Stimulated activated naive CD8-positive, alpha-beta T cell treated with anti-CD3 and anti-CD28 coated beads, Interleukin-15, Interleukin-2, amounts not matched to agents 100 U/mL and 50 U/mL, for 24 hours (primary cell): ENCODE results near the gene EYS.
"Not testable (repeated sequence)": the region's sequence is repeated elsewhere in the genome, so short reads cannot be mapped to it uniquely, and the experiment has no call there.

Source experiments
- ATAC-seq: fragments of 150-1000 bp; cut with Tn5 transposase; one replicate; pipeline ENCODE4 v1.10.0; 2021
- DNase-seq: peaks from one replicate; pipeline ENCODE4 v3.0.0; 2021

The EYS gene

DNA sequence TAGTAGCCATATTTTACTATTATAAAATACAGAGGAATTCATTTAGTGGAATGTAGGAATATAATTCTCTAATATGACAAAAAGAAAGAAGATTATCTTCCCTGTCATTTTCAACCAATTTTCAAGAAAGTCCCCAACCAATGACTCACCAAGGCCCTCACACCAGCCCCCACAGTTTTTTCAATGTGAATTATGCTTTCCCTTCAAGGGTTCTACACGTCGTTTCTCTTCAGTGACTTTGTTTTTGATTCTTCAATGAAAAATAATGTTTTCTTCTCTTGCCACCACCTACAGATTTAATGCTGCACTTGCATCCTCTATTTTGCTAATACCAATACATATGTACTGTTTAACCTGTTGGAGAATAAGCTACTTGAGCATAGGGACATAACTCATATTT lies 1230.1 kb downstream of the EYS start:
- ATAC-seq, result no peak
- no peak for DNase-seq

DNA sequence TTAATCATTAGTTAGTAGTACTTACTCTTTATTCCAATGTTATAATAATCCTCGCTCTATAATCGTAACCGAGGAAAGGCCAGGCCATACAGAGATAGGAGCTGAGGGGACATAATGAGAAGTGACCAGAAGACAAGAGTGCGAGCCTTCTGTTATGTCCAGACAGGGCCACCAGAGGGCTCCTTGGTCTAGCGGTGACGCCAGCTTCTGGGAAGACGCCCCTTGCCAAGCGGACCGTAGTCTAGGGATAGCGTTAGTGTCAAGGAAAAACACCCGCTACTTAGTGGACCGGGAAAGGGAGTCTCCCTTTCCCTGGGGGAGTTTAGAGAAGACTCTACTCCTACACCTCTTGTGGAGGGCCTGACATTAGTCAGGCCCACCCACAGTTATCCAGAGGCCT lies 1237.6 kb downstream of the EYS start:
- not testable (repeated sequence) for DNase-seq, ATAC-seq

DNA sequence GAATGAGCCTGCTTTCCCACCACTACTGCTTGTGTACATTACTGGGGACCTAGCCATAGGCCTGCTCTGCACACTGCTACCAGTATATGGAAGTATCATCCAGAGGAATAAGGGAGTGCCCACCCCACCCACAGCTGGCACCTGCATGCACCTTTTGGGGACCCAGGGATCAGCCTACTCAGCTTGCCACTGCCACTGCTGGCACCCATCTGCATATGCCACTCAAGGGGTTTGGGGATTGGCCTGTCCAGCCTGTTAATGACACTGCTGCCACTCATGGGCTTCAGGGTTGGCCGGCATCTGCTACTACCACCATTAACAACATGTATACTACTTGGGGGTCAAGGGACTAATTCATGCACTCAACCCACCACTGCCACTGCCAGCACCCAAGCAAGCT lies 1239.4 kb downstream of the EYS start:
- ATAC-seq, result no peak
- DNase-seq, result no peak

DNA sequence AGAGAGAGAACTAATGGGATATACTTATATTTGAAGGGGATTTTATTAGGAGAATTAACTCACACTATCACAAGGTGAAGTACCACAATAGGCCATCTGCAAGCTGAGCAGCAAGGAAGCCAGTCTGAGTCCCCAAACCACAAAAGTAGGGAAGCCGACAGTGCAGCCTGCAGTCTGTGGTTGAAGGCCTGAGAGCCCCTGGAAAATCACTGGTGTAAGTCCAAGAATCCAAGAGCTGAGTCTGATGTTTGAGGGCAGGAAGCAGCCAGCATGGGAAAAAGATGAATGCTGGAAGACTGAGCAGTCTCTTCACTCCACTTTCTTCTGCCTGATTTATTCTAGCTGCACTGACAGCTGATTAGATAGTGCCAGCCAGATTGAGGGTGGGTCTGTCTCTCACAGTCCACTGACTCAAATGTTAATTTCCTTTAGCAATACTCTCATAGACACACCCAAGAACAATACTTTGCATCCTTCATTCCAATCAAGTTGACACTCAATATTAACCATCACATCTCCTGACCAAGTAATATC lies 1247.5 kb downstream of the EYS start:
- ATAC-seq (no peak), DNase-seq (no peak)

DNA sequence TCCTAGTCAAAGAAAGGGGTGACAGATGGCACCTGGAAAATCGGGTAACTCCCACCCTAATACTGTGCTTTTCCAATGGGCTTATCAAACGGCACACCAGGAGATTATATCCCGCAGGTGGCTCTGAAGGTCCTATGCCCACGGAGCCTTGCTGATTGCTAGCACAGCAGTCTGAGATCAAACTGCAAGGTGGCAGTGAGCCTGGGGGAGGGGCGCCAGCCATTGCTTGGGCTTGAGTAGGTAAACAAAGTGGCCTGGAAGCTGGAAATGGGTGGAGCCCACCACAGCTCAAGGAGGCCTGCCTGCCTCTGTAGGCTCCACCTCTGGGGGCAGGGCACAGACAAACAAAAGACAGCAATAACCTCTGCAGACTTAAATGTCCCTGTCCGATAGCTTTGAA lies 1258.9 kb downstream of the EYS start:
- not testable (repeated sequence) for ATAC-seq, DNase-seq

DNA sequence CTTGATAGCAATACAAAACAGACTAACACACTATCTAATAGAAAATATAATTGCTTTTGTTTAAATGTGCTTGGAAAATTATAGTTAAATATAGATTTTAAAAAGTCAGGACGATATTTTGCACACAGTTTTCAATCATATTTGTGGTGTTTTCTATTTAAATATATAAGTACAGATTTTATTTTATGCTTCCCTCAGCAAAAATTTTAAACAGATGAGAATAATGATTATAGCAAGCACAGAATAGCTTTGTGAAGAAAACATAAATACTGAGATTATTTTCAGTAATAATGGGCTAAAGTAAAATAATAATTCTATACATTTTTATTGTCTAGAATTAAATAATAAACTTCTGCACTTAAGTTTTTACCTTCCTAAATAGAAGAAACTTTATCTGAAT lies 1262.0 kb downstream of the EYS start:
- no peak for DNase-seq
- no peak for ATAC-seq

DNA sequence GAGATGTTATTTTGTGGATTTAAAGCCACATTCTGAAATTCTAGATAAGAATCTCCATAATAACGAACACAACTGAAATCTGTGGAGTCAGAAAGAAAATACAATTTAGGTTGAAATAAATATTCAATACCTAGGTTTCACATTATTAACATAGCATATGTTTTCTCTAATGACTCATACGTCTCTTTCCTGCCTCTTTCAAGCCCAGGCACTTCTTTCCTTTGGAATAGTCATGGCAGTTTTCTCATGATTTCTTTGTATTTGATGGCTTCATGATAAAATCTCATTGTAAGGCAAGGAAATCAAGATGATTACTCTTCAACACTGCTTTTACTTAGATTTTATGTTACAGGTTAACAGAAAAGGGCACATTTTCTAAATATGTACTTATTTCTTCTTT lies 1267.8 kb downstream of the EYS start:
- DNase-seq (no peak), ATAC-seq (no peak)

DNA sequence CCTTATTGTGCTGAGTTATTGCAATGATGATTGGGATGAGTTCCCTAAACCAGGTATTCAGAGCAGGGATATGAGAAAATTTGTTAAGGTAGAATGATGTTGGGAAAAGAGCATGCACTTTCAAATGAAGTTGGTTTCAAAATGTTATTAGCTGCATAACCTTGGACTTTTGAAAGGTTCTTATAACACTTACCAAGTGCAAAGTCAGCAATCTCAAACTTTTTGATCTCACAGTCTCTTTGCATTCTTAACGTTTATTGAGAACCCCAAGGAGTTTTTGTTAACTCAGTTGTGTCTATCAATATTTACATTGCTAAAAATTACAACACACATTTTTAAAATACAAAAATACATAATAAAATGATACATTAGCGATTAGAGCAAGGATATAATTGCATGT lies 1269.0 kb downstream of the EYS start:
- ATAC-seq, result no peak
- DNase-seq, result no peak

DNA sequence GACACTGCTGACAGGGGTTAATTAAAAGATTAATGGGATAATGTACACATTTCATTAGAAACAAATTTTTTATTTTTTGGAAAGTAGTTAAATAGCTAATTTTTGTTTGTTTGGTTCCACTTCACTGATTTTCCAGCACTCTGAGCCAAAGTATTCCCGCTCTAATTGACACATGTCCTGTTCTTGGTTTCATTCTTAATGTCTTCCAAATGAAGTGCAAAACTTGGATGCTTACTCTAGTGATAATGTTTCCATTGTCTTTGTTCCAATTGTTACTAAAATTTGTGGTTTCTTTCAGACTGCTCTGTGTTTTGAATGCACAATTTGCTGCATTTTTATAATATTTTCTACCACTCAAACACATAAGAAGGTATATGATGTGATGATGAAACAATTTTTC lies 1277.1 kb downstream of the EYS start:
- ATAC-seq (no peak), DNase-seq (no peak)

DNA sequence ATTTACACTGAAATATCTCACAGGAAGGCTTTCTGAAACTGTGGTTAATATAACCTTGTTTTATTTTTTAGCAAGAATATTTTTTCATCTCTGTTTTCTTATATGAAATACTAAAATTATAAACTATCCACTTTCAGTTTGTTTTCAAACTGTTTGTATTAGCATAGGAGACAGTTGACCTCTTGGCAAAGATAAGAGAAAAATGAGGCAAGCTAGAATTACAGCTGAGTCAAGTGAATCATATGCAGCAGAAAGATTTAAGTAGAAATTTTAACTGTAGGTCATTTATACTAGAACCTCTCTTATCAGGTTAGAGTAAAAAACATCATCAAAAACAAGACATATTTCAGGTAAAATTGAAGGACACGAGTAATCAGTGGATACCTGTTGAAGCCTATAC lies 1278.8 kb downstream of the EYS start:
- ATAC-seq (no peak), DNase-seq (no peak)

DNA sequence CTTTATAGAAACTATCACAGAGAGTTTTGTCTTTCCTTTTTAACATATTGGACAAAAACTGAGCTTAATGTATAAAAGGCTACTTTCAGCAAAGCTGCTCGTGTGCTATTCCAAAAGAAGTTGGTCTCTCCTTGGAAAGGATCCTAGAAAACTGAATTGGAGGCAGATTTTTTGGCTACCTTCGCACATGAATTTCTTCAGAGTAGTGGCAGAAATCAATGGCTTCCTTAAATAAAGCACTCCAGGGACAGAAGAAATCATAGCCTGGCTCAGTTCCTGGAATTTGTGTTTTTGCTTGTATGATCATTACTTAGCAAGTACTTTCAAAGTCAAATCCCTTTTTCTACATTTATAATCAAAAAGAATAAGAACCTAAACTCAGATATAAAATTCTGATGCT lies 1291.1 kb downstream of the EYS start:
- no peak for DNase-seq
- no peak for ATAC-seq

DNA sequence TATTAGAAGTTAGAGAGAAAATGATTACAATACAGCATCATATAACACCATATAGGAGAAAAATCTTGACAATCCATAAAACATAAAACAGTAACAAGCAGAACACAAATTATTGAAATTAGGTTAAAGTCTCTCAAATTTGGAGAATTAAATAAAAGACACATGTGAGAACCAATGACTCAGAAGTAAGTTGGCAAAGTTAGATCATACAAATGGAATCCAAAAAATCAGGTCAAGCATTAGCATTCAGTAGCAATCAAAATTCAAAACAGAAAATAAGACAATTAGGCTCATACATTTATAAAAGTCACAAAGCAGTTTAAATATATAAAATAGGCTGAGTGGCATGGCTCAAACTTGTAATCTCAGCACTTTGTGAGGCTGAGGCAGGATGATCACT lies 1295.8 kb downstream of the EYS start:
- ATAC-seq, result no peak
- no peak for DNase-seq

DNA sequence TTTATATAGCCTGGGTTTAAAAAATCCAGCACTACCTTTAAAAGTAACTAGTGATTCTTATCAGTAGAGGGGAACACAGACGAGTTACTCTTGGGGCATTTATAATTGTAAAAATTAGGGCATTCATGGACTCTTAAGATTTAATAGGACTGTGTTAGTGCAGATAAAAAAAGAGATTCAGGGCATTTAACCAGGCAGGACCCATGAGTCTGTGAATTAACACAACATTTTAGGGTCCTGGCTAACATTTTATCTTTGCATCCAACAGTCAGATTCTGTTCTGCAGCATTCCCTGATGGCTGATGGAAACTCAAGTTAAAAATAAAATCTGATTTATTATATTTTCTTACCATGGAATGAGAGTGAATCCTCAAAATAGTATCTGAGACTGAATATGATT lies 1297.1 kb downstream of the EYS start:
- DNase-seq (no peak), ATAC-seq (no peak)

DNA sequence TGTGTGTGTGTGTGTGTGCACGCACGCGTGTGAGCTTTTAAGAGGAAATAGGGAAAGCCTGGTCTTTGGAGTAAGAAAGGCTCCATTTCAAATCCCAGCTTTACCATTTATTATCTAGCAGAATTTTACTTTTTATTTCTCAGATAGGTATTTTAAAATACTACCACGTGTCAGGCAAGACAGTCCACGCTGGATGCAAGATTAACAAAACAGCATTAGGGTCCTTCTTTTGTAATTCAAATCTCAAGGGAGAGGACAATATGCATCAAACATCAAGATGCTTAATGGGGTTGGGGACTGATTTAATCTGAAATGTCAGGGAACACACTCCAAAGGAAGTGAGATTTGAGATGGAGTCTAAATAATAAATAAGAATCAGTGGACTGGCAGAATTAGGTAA lies 1302.6 kb downstream of the EYS start:
- DNase-seq, result no peak
- ATAC-seq, result no peak

DNA sequence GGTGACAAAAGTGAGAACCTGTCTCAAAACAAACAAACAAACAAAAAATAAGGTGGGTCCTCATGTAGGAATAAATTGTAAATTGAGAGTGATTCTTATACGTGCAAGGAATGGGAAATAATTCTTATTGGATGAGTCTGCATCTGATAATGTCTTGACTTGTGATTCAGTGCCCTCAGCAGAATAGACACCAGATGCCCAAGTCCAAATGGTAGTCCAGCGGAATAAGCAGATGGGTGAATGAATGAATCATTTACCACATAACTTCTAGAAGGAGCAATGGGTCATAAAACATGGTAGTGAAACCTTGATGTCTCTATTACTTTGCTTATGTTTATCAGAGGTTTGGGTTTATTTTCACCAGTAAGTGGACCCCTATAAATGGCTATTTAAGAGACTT lies 1323.7 kb downstream of the EYS start:
- ATAC-seq (no peak), DNase-seq (no peak)

DNA sequence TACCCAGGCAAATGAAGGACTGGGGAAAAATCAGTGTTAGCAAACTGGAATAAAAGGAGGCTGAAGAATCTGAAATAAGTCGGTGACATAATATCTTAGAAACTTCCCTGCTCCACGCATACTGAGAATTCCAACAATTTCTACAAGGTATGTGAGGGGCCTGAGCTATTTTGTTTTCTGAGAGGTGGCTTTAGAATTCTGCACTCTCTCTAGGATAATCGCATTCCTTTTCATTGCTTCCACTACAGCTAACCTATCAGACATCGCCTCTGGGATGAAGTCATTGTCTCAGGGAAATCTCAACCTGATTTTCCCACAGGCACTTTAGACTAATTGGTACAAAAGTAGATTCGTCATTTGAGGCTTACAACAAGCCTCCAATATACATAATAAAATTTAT lies 1330.6 kb downstream of the EYS start:
- ATAC-seq, result no peak
- no peak for DNase-seq

DNA sequence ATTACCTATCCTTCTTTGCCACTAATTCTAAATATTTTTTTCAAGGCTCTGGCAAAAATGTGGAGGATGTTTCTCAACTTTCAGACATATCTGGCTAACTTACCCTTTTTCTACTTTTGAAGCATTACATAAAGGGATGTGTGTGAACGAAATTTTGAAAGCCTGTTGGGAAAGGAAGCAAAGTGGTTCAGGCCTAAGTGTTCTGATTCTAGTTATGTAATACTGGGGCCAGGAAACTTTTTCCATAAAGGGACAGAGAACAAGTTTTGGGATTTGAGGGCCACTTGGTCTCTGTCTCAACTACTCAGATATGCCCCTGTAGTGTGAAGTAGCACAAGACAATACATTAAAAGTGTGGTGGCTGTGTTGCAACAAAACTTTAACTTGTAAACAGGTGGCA lies 1349.6 kb downstream of the EYS start:
- ATAC-seq, result no peak
- DNase-seq, result no peak

DNA sequence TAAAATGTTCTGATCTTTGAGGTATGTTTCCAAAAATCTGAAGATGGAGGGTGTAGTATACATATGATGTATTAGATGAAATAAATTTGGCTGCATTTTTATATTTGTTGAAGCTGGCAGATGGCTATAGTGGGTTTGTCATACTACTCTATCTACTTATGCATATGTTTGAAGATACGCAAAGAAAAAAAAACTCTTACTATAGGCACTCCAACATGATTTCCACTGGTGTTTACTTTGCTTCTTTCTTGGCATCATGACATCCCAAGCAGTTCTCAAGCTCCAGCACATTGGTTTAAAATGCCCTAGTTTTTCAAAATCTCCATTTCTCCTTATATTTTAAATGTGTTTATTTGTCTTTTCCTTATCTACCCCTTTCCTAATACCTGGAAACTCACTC lies 1359.6 kb downstream of the EYS start:
- DNase-seq, result no peak
- no peak for ATAC-seq

DNA sequence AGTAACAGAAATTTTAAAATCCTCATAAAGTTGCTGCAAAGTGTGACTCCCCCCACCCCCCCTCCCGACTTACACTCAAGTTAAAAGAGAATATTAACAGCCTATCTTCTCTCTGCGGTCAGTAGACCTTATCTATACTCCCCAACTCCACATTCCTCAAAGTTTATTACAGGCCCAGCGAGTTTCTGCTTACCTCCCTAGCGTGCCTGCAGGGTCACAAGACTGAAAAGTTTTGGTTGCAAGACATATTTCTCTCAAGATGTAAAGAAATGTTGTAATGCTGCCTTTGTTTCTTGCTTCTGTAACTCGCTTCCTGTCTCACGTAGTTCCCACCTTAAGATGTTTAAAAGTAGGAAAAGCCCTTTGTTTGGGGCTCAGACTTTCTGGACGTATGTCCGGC lies 1371.8 kb downstream of the EYS start:
- ATAC-seq (no peak), DNase-seq (no peak)

DNA sequence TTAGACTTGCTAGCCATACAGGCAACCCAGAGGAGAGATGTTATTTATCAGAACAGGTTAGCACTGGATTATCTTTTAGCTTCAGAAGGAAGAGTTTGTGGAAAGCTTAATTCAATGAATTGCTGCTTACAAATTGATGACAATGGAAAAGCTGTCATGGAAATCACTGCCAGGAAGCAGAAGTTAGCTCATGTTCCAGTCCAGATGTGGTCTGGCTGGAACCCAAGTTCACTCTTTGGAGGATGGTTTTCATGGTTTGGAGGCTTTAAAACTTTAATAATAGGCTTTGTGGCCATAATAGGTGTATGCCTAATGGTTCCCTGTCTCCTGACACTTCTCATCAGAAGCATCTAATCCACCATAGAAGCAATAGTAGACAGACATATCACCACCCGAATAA lies 1372.4 kb downstream of the EYS start:
- ATAC-seq, result no peak

DNA sequence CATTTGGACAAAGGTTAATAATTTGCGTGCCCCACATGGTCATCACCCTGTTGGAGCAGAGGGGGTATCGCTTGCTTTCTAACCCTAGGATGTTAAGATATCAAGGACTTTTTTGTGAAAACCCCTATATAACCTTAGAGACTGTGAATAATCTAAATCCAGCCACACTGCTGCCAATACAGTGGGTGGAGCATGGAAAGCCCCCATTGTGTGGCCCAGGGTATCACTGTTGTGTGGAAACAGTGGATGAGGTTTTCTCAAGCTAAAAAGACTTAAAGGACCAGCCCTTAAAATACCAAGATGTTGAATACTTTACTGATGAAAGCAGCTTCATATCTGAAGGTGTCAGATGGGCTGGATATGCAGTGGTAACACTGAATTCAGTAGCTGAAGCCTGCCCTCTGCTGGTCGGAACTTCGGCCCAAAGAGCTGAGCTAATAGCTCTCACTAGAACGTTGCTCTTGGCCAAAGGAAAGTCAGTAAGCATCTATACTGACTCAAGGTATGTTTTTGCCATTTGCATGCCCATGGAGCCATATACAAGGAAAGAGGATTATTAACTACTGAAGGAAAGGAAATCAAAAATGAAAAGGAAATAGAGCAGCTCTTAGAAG lies 1376.2 kb downstream of the EYS start:
- peak; percentile 55 for DNase-seq
- no peak for ATAC-seq

More for the DNA sequence above, 1372.4 kb downstream of the EYS start:
- DNase-seq, result no peak

DNA sequence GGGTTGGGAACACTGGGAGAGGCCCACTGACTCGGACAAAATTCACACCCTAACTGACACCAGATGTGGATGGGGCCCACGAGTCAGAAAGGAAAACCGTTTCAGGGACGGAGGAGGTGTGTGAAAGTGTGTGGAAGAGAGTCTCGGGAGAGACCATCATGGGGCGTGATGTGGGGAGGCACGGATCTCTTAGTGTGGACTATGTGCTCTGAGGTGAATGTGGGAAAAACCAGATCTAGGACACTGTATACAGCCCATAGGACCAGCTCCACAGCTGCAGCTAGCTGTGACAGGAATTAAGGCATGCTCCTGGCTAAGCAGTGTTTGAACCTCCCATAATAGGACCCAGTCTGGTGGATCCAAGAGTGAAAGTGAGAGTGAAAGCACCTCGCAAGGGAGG lies 1380.1 kb downstream of the EYS start:
- ATAC-seq (no peak), DNase-seq (no peak)

DNA sequence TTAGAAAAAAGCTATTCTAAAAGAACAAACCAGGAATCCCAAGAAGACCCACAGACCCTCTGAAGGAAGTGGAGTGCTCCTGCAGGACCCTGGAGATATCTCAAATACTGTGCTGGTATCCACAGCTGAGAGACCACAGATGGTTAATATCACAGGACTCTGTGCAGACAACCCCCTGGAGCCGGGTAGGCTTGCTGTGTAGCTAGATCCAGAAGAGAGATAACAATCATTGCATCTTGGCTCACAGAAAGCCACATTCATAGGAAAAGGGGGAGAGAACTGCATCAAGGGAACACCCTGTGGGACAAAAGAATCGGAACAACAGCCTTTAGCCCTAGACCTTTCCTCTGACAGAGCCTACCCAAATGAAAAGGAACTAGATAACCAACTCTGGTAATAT lies 1381.9 kb downstream of the EYS start:
- no peak for ATAC-seq
- no peak for DNase-seq

DNA sequence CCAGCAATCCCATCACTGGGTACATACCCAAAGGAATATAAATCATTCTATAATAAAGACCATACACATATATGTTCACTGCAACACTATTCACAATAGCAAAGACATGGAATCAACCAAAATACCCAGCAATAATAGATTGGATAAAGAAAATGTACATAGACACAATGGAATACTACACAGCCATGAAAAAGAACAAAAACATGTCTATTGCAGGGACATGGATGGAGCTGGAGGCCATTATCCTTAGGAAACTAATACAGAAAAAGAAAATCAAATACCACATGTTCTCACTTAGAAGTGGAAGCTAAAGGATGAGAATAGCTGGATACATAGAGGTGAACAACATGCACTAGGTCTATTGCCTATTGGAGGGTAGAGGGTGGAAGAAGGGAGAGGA lies 1396.8 kb downstream of the EYS start:
- no peak for DNase-seq
- no peak for ATAC-seq
